Stimulated activated CD4-positive, alpha-beta T cell treated with anti-CD3 and anti-CD28 coated beads, Interleukin-1b, Interleukin-23, amount 100 ng/mL, for 4 hours (primary cell): ENCODE results near the gene MYBPC1.
"Not testable (repeated sequence)": the region's sequence is repeated elsewhere in the genome, so short reads cannot be mapped to it uniquely, and the experiment has no call there.

Source experiments
- DNase-seq, 2 donors: peaks; one replicate each; pipeline ENCODE4 v3.0.0-alpha.2; 2020; ENCODE audit warnings: low read depth in 2 of 2

The MYBPC1 gene

GRCh38 chr12:101653503-101653902, 58.7 kb downstream of the MYBPC1 start:
- no peak for DNase-seq

DNA sequence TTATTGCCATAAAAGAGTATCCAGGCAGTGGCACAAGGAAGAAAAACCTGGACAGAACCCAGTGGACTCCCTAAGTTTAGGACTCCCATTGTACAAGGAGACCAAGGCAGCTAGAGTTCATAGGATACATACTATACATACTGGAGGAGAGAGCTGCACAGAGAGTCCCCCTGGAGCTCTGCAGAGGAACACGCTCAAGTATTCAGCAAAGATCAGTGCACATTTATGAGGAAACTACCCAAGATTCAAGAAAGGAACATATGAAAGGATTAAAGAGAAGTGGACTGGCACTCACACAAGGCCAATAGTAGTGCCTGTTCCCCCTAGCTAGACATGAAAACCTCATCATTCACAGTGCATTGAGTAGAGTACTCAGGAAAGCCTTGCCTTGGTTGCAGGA, 59.7 kb downstream of the MYBPC1 start:
- no peak for DNase-seq

- DNase-seq = no peak
Observed at GRCh38 chr12:101655393-101655792, 60.6 kb downstream of the MYBPC1 start.

- not testable (repeated sequence) for DNase-seq
Observed at GRCh38 chr12:101660662-101661061, 65.9 kb downstream of the MYBPC1 start.

DNA sequence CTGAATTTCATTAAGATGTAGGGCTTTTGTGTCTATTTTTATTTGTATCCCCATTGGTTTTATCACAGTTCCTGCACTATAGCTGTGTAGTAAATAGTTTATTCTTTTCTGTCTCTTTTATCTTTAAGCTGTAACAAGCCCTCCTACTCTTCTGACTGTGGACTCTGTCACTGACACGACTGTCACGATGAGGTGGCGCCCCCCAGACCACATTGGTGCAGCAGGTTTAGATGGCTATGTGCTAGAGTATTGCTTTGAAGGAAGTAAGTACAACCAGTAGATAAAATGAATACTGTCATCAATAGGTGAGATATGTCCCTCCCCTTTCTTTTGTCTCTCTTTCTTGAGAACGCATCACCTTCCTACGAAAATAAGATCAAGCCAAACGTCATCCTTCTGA, 68.5 kb downstream of the MYBPC1 start:
- DNase-seq = no peak

DNA sequence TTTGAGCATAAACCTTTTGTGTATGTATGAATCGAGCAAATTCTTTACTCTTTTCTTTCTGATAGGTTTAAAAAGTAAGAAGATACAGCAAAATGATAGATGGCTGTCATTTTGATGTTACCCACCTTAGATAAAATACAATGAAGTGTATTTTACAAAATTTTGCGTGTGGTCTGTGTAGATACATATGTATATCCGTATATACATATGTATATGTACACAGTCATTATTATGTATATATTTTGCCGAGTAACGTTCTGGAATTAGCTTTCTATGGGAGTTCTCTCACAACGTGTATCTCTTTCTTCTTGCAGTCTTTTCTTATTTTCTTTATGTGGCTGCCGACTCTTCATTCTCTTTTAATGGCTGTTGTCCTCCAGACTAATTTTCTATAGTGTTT, 70.2 kb downstream of the MYBPC1 start:
- no peak for DNase-seq

GRCh38 chr12:101666052-101666728, 71.4 kb downstream of the MYBPC1 start:
- no peak for DNase-seq

- no peak for DNase-seq
Observed at GRCh38 chr12:101667591-101667990, 72.8 kb downstream of the MYBPC1 start.

DNA sequence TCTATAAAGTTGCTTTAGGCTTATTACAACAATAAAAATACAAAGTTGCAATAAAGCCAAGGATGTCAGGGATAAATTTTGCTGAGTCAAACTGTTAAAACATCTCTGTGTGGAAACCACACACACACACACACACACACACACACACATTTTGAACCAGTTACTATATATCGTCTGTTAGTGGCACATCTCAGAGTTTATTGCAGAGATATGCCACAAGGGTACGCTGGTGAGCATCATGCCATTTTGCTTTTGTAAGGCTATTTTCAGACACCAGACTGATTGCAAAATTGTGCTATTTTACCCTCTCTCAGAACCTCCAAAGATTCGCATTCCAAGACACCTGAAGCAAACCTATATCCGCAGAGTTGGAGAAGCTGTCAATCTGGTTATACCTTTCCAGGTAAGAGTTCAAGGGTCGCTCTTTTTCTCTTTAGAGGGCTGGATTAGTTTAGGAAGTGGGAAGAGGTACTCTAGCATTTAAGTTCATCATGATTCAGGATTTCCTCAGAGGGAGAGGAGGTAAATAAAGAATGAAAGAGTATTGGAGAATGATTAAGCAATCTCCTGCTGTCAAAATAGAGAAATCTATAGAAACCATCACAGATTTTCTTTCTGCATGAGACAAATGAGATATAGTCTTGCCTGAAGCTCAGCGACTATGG, 75.4 kb downstream of the MYBPC1 start:
- no peak for DNase-seq

DNA sequence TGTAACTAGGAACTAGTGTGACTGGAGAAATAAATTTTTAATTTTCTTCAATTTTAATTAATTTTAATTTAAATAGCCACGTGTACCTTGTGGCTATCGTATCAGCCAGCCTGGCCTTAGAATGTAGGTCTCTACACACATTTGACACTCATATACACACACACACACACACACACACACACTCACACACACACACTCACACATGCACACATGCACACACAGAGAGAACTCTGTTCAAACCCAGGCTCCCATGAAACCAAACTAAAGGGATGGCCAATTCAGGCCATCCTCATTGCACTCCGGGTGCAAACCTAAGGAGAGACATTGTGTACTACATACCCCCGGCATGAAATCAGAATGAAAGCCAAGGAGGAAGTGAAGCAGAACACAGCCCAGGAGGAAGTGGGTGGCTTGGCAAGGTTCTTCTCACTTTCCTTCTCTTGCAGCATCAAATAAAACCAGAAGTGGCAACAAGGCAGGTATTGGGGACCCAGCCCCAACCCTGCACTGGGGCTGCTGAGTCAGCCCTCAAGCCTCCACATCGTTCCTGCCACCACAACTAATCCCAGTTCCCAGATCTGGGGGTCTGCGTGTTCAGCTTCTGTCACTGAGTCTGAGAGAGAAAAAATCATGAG, 76.5 kb downstream of the MYBPC1 start:
- no peak for DNase-seq

GRCh38 chr12:101671833-101672232, 77.1 kb downstream of the MYBPC1 start:
- no peak for DNase-seq

DNA sequence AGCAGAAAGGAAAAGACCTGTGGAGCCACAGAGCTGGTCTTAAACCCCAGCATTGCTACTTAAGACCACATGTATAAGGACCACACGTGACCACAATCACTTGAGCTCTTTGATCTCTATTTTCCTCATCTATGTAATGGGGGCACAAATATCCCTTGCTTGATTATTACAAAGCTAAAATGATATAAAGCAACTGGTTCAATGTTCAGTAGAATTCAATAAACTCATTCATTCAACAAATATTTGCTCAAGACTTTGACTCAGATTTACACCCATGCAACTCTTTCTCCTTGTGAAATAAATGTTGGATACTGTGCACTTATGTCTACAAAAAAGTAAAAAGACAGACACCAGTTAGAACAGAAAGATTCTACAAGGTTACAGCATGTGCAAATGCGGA, 80.8 kb downstream of the MYBPC1 start:
- DNase-seq = no peak

DNA sequence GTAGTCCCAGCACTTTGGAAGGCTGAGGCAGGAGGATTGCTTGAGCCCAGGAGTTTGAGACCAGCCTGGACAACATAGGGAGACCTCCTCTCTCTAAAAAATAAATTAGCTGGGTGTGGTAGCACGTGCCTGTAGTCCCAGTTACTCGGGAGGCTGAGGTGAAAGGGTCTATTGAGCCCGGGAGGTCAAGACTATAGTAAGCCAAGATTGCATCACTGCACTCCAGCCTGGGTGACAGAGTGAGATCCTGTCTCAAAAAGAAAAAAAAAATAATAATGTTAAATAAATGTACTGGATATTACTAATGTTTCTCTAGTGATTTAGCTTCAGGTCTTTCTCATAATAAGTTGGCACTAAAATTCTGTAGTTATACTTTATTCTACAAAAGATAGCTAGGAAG, 81.7 kb downstream of the MYBPC1 start:
- DNase-seq = not testable (repeated sequence)

- DNase-seq = no peak
Observed at GRCh38 chr12:101678081-101678480, 83.3 kb downstream of the MYBPC1 start.

GRCh38 chr12:101680240-101680639, 85.5 kb downstream of the MYBPC1 start:
- no peak for DNase-seq

GRCh38 chr12:101680647-101681046, 85.9 kb downstream of the MYBPC1 start:
- no peak for DNase-seq

GRCh38 chr12:101681627-101682026, 86.9 kb downstream of the MYBPC1 start:
- DNase-seq = not testable (repeated sequence)

- DNase-seq = no peak
Observed at GRCh38 chr12:101685092-101685491, 90.3 kb downstream of the MYBPC1 start.

DNA sequence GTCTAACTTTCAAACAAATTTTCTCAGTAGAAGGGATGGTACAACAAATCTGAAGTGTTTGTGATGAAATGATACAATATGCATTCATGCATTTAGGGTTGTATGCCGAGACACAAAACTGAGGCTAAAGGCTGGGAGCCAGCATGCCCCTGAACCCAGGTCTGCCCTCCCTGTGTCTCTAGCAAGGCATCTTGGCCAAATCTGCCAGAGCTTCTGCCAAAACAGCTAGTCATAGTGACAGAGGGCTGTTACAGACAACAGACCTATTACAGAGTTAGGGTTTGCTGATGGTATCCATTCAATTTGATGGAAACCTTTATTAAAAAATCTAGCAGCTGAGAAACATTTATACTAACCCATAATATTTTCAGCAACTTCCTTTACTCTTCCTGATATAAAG, 91.4 kb downstream of the MYBPC1 start:
- DNase-seq = no peak

DNA sequence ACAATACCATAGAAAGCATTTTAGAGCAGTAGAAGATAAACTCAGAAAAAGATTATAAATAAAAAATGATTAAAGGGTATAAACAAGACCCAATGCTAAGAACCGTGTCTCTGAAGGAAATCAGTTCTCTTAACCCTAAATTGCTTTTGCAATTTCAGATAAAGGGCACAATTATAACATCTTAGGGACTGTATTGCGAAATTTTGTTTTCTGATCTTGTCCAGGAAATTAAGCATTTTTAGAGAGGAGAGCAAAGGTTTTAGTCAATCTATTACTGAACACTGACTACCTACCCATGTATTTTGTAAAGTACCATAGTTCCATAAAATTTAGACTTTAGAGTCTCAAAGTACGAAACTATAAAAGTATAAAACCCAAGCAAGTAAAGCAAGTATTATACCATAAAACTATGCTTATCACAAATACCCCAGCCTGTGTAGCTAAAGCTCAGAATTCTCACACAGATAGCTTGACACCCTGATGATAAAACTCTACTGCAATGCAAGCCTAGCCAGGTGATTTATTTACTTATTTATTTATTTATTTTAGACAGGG, 95.8 kb downstream of the MYBPC1 start:
- DNase-seq = no peak

DNA sequence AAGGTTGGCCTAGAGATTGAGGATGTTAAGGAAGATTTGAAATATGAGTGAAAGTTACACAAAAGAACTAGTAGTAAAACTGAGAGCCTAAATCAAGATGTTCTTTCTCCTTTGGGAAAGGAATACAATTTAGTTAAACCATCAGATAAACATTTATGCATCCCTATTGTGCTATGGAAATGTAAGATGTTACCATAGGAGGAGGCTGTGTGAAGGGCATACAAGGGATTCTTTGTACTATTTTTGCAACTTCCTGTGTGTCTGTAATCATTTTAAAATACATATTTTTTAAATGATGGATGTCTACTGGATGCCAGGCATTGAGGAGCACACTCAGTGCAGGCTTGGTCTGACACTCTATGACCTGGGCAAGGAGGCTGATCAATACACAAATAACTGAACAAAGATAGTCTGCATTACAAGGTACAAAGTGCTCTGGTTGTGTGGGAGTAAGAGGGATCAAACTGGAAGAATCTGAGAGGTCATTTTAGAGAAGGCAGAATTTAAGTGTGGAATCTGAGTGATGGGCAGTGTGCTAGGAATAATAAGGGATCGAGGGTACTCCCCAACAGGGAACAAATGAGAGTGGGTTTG, 96.8 kb downstream of the MYBPC1 start:
- DNase-seq = no peak

DNA sequence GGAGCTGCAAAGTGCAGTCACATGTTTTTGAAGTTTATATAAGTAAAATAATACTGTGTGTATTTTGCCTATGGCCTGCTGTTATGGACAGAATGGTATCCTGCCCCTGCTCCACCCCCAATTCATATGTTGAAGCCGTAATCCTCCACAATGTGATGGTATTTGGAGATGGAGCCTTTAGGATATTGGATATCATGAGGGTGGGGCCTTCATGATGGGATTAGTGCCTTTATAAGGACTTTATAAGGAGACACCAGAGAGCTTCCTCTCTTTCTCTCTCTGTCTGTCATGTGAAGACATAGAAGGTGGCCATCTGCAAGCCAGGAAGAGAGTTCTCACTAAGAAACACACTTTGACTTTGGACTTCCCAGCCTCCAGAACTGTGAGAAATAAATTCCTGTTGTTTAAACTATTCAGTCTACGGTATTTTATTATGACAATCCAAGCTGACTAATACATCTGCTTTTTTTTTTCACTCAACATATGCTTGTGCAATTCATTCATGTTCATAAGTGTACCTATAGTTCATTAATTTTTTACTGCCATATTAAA, 99.6 kb downstream of the MYBPC1 start:
- DNase-seq = no peak
